NCI-H748 treated with DMSO at 0.1 percent for 48 hours (cell line): Measurements from ENCODE around the gene MPG.
"Not testable (repeated sequence)": the region's sequence is repeated elsewhere in the genome, so short reads cannot be mapped to it uniquely, and the experiment has no call there.

Experiments used
- DNase-seq: peaks from one replicate; lab custom pipeline; 2025; lab: John Stamatoyannopoulos, UW

Gene MPG

GRCh38 chr16:112153-112840, 34.3 kb downstream of the MPG start:
- DNase-seq, result no peak

- no peak for DNase-seq
These were observed 36.3 kb downstream of the MPG start for GRCh38 chr16:114327-114726.

GRCh38 chr16:116015-116414, 38.0 kb downstream of the MPG start:
- no peak for DNase-seq

- peak; percentile 64 for DNase-seq
These were observed 39.6 kb downstream of the MPG start for GRCh38 chr16:117379-118365.

- no peak for DNase-seq
These were observed 40.8 kb downstream of the MPG start for GRCh38 chr16:118857-119256.

GRCh38 chr16:119295-119694, 41.3 kb downstream of the MPG start:
- no peak for DNase-seq

GRCh38 chr16:119835-120491, 41.9 kb downstream of the MPG start:
- no peak for DNase-seq

GRCh38 chr16:120756-121155, 42.7 kb downstream of the MPG start:
- DNase-seq, result no peak

GRCh38 chr16:122361-122760, 44.3 kb downstream of the MPG start:
- DNase-seq, result no peak

GRCh38 chr16:123558-124350, 45.7 kb downstream of the MPG start:
- not testable (repeated sequence) for DNase-seq

GRCh38 chr16:125011-125410, 47.0 kb downstream of the MPG start:
- DNase-seq, result no peak

- DNase-seq, result no peak
These were observed 51.0 kb downstream of the MPG start for GRCh38 chr16:129075-129474.

- no peak for DNase-seq
These were observed 52.6 kb downstream of the MPG start for GRCh38 chr16:130533-131173.

- no peak for DNase-seq
These were observed 54.1 kb downstream of the MPG start for GRCh38 chr16:132120-132519.

GRCh38 chr16:133716-134115, 55.7 kb downstream of the MPG start:
- no peak for DNase-seq
